Measurements from ENCODE around the gene NGF.

DNA sequence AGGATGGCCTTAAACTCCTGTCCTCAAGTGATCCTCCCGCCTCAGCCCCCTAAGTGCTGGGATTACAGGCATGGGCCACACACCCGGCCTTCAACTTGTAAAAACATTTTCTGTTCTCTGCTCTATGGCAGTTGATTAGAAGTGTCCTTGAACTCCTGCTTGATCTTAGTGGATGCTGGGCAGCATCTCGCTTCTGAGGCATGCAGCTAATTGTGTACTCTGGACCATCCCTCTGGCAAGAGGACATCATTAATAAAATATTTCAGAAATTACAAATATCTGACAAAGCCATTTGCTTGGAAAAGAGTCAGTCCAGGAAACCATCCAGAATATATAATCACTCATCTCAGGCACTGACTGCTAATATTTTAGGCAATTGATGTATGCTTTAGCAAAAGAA lies 8.1 kb downstream of the NGF start:
- TF ChIP-seq, protein P1, sequence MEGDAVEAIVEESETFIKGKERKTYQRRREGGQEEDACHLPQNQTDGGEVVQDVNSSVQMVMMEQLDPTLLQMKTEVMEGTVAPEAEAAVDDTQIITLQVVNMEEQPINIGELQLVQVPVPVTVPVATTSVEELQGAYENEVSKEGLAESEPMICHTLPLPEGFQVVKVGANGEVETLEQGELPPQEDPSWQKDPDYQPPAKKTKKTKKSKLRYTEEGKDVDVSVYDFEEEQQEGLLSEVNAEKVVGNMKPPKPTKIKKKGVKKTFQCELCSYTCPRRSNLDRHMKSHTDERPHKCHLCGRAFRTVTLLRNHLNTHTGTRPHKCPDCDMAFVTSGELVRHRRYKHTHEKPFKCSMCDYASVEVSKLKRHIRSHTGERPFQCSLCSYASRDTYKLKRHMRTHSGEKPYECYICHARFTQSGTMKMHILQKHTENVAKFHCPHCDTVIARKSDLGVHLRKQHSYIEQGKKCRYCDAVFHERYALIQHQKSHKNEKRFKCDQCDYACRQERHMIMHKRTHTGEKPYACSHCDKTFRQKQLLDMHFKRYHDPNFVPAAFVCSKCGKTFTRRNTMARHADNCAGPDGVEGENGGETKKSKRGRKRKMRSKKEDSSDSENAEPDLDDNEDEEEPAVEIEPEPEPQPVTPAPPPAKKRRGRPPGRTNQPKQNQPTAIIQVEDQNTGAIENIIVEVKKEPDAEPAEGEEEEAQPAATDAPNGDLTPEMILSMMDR (IDR thresholded peaks at IDR 0.05; ENCODE audit: poor library complexity) = no peak
- TF ChIP-seq EZH2phosphoT487 (IDR thresholded peaks at IDR 0.05; ENCODE audit: low read depth, severe bottlenecking, unreplicated experiment) = no peak
- TF ChIP-seq EZH2 (IDR thresholded peaks at IDR 0.05; ENCODE audit: borderline replicate concordance) = no peak
